Kidney epithelial cell (primary cell): ENCODE measurements around the gene PODN. TPM values are rescaled to one million over a fixed set of nuclear protein-coding genes. Genes with fewer than 3 reads are reported as not detected.

Source experiments
- DNase-seq: peaks from one replicate; pipeline ENCODE4 v3.0.0-alpha.2; 2010; ENCODE audit warnings: low read depth
- H3K27me3 ChIP-seq: 2 replicates; pipeline ENCODE4 v1.6.0; 2011; ENCODE audit warnings: low read length; ENCODE audit not compliant: control insufficient read depth, insufficient read depth
- H3K36me3 ChIP-seq: 2 replicates; pipeline ENCODE4 v1.5.1; 2011; ENCODE audit warnings: low read length; ENCODE audit not compliant: control insufficient read depth, insufficient read depth
- H3K4me3 ChIP-seq: 2 replicates; pipeline ENCODE4 v1.5.1; 2011; ENCODE audit warnings: low read depth, mild to moderate bottlenecking, control low read depth, low read length
- CTCF ChIP-seq: IDR thresholded peaks from 2 replicates; pipeline ENCODE4 v1.5.1; 2011; ENCODE audit warnings: mild to moderate bottlenecking, moderate library complexity, low read length, control low read depth, inconsistent platforms; ENCODE audit not compliant: insufficient read depth, poor library complexity, severe bottlenecking
- total RNA-seq: library from RNA; depleted of rRNA; stranded (reverse); fragments of >200 nt; gene quantifications from 2 replicates; pipeline ENCODE4 v1.2.3, GENCODE V29; 2015

Gene PODN
- total RNA-seq, 1 donor from 2014 or later = not detected

- Histone ChIP-seq H3K36me3 (no peaks in the 10 kb centered on the region), H3K4me3 (no peak overlapping the region), H3K27me3 (no peaks in the 10 kb centered on the region)
- TF ChIP-seq CTCF = no peak
- DNase-seq = no peak
These were observed 58.6 kb downstream of the PODN start for GRCh38 chr1:53120659-53121058.

DNA sequence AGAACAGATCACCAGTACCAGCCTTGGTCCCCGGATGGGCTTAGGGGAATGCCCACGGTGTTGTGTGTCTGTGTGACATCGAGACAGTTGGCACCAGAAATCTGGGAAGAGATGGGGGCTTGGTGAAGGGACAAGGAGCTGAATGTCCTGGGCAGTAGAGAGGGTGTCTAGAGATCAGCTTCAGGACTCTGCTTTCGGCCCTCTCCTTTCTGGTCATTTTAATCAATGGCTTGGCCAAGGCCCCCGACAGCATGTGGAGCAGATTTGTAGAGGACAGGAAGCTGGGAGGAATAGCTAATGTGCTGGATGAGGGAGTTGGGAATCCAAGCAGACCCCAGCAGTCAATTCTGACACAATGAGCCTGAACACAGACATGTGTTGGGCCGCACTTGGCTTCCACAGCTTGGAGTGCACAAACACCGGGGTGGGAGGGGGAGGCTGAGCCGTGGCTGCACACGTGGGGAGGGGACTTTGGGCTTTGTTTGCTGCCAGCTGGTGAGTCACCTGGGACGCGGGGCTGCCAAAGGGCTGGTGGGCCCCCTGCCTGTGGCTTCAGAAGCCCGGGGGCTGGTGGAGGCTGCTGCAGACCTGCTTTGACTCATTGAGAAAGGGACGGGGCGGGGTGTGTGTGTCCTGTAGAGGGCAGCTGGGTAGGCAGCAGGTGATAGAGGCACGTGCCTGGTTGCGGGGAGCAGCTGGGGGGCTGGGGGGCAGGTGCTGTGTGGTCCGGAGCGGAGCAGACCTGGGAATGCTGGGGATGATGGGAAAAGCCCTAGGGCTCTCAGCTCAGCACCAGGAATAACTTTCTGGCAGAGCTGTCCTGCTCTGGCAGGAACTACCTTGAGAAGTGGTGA, 59.5 kb downstream of the PODN start:
- peak; percentile 13 for TF ChIP-seq CTCF
- H3K36me3 ChIP-seq = no peaks in the 10 kb centered on the region
- H3K27me3 ChIP-seq = no peaks in the 10 kb centered on the region
- no peak overlapping the region for H3K4me3 ChIP-seq
- peak; percentile 32 for DNase-seq

DNA sequence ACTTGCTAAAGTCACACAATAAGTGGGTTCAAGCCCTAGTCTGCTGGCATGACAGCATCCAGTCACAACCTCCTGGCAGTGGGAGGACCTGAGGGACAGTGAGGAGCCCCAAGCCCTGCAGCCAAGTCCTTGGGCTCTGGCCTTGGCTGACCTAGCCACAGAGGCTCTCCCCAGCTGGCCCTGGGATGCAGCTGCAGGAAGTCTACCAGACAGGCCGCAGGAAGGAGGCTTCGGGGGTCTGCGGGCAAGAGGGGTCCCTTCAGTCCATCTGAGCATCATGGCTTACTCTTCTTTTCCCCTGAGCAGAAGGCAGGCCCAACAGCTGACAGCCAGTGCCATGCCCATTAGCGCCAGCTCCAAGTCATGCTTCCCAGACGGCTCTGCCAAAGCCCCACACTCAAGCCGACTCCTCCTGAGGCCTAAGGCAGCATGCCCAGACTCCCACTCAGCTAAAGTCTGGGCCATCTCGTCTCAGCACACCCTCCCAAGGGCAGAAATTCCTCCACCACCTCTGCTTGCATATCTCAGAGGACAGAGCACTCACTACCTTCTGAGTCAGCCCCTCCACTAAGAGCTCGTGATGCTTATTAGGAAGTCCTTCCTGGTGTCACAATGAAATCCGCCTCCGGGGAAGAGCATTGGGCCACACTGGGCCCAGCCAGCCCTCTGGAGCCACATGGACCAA, 60.3 kb downstream of the PODN start:
- no peak for DNase-seq
- Histone ChIP-seq H3K36me3 (no peaks in the 10 kb centered on the region), H3K27me3 (no peaks in the 10 kb centered on the region), H3K4me3 (no peak overlapping the region)
- TF ChIP-seq CTCF = no peak

DNA sequence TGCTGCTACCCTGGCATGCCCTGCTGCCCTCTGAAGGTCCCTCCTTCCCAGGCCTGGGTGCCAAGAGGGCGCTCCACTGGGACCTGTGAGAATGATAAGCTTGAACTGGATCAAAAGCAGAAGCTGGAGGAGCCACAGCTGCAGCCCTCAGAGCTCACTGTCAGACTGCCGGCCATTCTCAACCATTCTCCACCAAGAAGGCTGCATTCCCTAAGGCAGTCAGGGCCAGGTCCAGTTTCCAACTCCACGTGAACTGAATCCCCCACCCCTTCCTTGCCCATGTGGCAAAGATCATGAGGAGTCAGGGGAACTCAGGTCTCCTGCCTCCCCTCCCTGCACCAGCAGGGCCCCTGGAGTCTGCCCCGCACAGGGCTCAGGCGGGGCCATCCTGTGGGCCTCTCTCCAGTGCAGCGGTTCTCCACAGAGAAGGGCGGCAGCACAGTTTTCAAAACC, 61.0 kb downstream of the PODN start:
- DNase-seq = no peak
- no peaks in the 10 kb centered on the region for H3K36me3 ChIP-seq
- H3K4me3 ChIP-seq = no peak overlapping the region
- TF ChIP-seq CTCF = no peak
- no peaks in the 10 kb centered on the region for H3K27me3 ChIP-seq

DNA sequence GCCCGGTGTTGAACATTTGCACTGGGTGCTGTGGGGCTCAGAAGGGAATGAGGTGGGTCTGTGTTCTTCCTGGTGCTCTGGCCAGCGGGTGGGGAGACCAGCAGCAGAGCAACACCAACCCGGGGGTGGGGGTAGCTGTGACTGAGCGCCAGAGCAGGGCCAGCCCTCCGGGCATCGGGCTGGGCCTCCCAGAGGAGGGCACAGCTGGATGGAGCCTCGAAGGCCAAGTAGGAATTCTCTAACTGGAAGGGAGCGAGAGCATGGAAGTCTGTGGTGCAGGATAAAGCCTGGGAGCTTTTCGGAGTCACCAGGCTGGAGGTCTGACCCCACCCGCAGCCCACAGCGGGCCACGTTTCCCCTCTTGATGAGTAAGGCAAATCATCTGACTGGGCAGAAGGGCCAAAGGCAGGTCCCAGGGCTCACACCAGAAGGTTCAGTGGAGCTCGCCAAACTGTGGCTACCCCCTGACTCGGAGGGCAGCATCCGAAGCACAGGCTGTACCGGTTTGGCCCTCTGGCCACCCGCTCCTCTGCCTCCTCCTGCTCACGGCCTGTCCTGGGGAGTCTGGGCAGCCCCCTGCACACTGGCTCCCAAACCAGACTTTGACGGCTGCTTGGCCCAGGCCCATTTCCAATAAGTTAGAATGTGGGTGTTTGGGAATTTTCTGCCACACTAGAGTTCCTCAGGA, 61.6 kb downstream of the PODN start:
- Histone ChIP-seq H3K36me3 (no peaks in the 10 kb centered on the region), H3K4me3 (no peak overlapping the region), H3K27me3 (no peaks in the 10 kb centered on the region)
- DNase-seq = no peak
- no peak for TF ChIP-seq CTCF
